Middle frontal gyrus (tissue), 1 donor: ENCODE results near the gene GRIA3.

ENCODE experiments used
- DNase-seq: peaks from one replicate; pipeline ENCODE4 v3.0.0-alpha.2; 2015; ENCODE audit warnings: low spot score; ENCODE audit errors: extremely low spot score

The GRIA3 gene

GRCh38 chrX:123184219-123184865 lies at the start of gene GRIA3:
TSS of gene GRIA3 (plus strand) at chrX:123184278. CDS start at chrX:123184536, 258 bp downstream.
- no peak for DNase-seq

DNA sequence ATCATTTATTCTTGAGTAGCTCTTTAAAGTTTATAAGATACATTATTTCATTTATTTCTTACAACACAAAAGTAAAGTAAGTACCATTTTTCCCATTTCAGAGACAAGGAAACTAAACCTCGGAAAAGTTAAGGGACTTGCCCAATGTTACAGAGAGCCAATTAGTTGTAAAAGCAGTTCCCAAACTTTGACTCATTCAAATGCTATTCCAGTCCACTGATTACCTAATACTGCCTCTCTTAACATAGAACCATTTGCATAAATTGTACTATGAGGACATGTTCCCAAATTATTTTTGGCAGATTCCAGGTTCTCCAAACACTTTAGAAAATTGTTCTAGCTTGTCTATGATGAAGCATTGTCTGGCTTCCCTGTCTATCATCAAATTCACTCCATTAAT lies 45.6 kb upstream of the GRIA3 start:
- DNase-seq = no peak

GRCh38 chrX:123140454-123140853 lies 43.6 kb upstream of the GRIA3 start:
- no peak for DNase-seq

DNA sequence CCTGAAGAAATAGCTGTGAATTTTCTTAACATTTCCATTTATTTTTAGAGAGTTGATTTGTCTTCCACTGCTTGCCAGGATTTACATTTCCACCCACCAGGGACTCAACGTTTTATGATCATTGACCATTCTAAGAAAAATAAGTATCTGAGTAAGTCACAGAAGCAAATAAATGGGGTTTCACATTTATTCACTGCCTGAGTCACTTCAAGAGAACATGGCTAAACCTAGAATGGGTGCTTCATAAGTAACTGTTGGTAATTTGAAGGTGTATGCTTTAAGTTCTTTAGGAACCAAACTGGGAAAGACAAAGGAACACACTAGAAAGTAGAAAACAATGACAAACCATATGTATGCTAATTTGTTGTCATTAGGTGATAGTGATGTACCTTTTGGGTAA lies 43.2 kb upstream of the GRIA3 start:
- no peak for DNase-seq

- no peak for DNase-seq
These were observed 30.2 kb upstream of the GRIA3 start for GRCh38 chrX:123153846-123154335.

DNA sequence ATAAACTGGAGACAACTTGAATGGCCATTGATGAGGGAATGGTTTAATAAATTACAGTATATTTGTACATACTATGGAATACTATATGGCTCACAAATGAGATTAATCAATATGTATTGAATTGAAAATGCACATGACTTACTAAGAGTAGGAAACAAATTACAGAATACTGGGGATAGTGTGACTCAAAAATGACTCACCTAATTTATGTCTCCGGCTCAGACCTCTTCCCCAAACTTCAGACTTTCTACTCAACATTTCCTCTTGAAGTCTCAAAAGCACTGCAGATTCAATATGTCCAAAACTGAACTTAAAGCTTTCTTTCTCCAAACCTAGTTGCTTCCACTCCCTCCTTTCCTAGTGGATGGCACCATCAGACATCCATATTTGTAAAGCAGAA lies 28.8 kb upstream of the GRIA3 start:
- no peak for DNase-seq

DNA sequence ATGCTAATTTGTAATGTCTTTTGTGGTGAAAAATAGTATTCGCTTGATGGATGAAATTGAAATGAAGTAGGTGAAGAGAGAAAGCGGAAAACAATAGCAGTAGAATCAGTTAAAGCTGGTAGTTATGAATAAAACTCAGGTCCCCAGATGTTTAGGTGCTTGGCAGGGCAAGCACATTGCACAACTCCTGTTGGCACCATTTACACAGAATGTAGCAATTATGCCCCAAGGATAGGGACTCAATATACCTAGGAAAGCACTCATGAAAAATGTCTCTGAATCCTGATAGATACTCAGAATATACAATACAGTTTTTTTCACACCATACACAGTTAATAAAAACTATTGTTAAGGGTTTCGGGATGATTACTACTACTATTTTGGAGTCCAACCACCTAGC lies 26.5 kb upstream of the GRIA3 start:
- DNase-seq = no peak

- no peak for DNase-seq
These were observed 24.7 kb upstream of the GRIA3 start for GRCh38 chrX:123159403-123159802.

GRCh38 chrX:123167621-123168020 lies 16.5 kb upstream of the GRIA3 start:
- DNase-seq = no peak

GRCh38 chrX:123169247-123169901 lies 14.7 kb upstream of the GRIA3 start:
- no peak for DNase-seq

DNA sequence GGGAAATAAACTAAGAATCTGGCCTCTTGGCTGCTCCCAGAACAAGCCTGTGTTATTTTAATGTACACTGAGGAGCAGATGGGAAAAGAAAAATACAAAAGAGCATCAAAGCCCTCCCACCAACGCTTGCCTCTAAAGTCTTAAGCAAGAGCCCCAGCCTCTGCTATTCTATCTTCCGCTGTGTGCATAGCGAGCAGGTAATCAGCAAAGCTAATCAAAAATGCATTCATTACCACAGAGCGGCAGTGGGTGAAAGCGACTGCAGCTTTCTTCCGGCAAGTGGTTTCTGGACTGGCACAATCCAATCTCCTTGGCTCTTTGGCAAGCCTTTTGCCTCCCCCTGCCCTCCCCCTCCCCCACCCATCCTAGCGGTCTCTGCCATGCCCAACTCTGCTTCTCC lies 13.5 kb upstream of the GRIA3 start:
- no peak for DNase-seq

GRCh38 chrX:123171781-123172180 lies 12.3 kb upstream of the GRIA3 start:
- no peak for DNase-seq

DNA sequence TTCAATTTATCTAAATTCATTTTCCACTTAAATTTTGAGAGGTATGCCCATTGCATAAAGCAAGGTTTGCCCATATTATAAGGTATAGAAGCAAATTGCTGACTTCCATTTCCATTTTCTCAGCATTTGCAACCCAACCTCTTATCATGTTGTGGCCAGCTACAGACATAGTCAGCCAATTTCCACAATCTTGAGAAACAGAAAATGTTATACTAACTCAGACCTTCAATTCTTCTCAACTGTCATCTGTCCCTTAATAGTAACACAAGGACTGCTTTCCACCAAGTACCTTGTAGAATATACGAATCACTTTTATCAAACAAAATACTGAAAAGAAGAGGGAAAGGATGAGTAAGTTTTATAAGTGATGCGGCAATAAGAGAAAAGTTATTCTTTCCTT lies 11.2 kb upstream of the GRIA3 start:
- DNase-seq = no peak

GRCh38 chrX:123173833-123174232 lies 10.2 kb upstream of the GRIA3 start:
- no peak for DNase-seq

DNA sequence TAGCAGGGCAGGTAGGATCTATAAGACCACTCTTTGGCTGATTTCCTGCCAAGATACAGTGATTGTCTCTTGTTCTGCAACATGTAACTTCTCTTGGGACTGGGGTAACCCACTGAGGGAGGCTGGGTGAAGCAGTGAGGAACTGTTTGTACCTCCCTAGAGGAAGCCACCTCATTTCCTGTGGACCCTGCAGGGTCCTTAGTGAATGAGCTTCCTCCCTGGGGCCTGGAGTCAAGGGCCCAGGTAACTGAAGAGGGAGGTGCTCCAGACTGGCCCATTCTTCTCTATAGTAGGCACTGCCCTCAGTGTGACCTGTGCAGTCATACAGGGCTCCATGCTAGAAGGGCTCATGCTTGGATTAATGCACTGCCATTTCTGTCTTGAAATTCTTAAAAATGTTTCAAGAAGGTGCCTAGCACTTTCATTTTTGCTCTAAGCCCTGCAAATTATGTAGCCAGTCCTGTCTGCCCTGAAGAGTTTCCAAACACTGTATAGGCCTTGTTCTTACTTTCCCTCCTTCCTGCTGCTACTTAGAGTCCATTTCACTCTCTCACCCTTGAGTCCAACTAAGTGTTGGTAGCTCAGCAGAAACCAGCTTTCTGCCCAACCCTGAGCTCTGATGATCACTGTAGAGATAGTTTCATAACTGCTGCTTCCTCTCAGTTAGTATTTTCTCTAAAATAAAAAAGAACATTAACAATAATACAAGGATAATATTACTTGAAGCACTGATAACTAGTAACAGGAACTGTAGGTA lies 8.5 kb upstream of the GRIA3 start:
- no peak for DNase-seq

DNA sequence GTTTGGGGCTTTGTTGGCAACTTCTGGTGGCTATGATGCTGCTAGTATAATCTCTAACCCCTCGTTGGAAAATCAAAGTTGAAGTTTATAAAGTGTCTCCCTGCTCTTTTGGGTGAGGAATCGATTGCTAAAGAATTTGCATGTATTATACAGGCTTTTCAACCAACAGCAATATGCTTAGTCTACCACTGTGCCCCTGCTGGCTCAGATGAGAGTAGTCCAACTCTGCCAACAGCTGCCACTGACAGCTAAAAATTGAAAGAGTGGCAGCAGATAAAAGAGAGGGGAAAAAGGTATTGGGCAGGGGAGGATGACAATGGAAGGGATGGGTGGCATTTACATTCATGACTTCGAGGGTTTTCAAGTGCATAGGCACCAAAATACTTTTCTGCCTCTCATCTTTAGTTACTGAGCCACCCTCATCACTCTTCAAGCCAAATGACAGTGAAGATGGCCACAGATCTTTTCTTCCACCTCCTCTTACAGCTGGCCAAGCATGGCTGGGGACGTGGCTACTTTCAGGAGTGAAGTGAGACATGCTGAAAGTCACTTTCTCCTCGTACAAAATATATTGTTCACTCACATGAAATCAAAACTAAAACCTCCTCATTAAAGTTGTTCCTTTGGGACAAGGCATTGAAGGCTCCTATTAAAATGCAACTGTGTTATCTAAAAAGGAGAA lies 2.7 kb upstream of the GRIA3 start:
- DNase-seq = no peak

DNA sequence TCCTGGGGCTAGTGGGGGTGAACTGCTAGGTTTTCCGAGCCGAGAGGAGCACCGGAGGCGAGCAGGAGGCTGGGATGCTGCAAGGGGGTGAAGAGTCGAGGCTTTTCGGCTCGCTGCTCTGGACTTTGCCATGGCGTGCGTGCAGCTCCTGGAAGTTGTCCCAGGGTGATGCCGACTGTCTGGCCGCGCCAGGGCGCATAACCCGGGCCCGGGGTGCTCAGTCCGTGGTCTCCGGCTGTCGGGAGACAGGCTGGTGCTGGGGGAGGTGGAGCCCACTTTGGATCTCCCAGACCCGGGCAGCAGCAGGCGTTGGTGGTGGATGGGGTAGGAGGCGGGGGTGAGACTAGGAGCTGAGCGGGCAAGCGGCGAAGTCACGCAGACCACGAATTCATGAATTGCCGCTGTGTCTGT lies 793 bp downstream of the GRIA3 start:
- DNase-seq = no peak

GRCh38 chrX:123185721-123186120 lies 1.6 kb downstream of the GRIA3 start:
- DNase-seq = no peak

- DNase-seq = no peak
These were observed 2.7 kb downstream of the GRIA3 start for GRCh38 chrX:123186801-123187200.

- DNase-seq = no peak
These were observed 4.0 kb downstream of the GRIA3 start for GRCh38 chrX:123188081-123188480.

DNA sequence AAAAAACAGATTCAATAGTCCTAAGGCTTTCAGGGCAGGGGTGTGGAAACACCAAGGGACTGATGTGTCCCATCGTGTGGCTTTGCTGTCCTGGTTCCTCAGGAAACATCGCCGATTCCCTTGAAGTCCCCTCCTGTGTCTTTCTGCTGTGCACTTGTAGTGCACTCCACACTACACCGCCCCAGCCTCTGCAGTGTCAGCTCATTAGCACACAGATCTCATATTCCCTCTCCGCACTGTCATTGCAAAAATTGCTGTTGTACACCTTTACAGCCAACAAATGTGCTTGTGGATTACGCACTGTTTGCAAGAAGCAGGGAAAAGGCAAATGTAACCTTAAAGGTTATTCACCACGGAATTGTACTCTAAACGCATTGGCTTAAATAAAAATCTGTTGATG lies 5.3 kb downstream of the GRIA3 start:
- no peak for DNase-seq

DNA sequence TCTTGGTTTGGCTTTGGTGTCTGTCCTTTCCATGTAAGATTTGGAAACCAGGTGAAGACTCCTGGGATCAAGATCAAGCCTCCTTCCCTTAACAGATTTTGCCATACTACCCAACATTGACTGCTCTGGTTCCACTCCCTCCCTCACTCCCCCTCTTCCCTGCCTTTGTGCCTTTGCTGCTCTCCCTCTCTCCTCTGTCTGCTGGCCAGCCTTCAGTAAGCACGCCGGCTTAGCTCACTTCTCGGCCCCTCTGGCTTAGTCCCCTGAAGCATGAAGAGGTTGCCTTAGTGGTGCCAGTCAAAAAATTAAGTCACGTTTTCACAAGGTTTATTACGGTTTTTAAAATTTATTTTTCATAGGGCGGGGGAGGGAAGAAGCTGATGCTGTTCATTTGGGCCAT lies 6.0 kb downstream of the GRIA3 start:
- no peak for DNase-seq
